ENCODE results near the gene MAP3K8. TPM values are rescaled to one million over a fixed set of nuclear protein-coding genes. Genes with fewer than 3 reads are reported as not detected.

The MAP3K8 gene
- polyA plus RNA-seq, 1 donor from 2014 or later, result 1.5 TPM

GRCh38 chr10:30503700-30504266 lies 69.8 kb downstream of the MAP3K8 start:
- no peak overlapping the region for H3K27ac ChIP-seq (ENCODE audit: low read length)
- no peaks in the 10 kb centered on the region for H3K9me3 ChIP-seq (ENCODE audit: low read length)
- H3K36me3 ChIP-seq (ENCODE audit: insufficient read depth, low read length), result no peaks in the 10 kb centered on the region
- H3K9ac ChIP-seq (ENCODE audit: low read length), result no peak overlapping the region
- no peaks in the 10 kb centered on the region for H3K9me2 ChIP-seq (ENCODE audit: insufficient read depth, low read length)
- TF ChIP-seq POLR2AphosphoS5 (IDR thresholded peaks at IDR 0.05), result no peak
- TF ChIP-seq MXI1 (conservative IDR thresholded peaks at IDR 0.05; ENCODE audit: poor library complexity, severe bottlenecking), result no peak
- TF ChIP-seq EP300 (conservative IDR thresholded peaks at IDR 0.05; ENCODE audit: poor library complexity, severe bottlenecking), result no peak
- no peak for TF ChIP-seq EZH2 (IDR thresholded peaks at IDR 0.05; ENCODE audit: borderline replicate concordance, insufficient read depth, low read length, poor library complexity, severe bottlenecking)
- TF ChIP-seq TAF1 (IDR thresholded peaks at IDR 0.05; ENCODE audit: low read depth), result no peak
- TF ChIP-seq, protein P1, sequence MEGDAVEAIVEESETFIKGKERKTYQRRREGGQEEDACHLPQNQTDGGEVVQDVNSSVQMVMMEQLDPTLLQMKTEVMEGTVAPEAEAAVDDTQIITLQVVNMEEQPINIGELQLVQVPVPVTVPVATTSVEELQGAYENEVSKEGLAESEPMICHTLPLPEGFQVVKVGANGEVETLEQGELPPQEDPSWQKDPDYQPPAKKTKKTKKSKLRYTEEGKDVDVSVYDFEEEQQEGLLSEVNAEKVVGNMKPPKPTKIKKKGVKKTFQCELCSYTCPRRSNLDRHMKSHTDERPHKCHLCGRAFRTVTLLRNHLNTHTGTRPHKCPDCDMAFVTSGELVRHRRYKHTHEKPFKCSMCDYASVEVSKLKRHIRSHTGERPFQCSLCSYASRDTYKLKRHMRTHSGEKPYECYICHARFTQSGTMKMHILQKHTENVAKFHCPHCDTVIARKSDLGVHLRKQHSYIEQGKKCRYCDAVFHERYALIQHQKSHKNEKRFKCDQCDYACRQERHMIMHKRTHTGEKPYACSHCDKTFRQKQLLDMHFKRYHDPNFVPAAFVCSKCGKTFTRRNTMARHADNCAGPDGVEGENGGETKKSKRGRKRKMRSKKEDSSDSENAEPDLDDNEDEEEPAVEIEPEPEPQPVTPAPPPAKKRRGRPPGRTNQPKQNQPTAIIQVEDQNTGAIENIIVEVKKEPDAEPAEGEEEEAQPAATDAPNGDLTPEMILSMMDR (IDR thresholded peaks at IDR 0.05; ENCODE audit: poor library complexity, severe bottlenecking), result no peak
- TF ChIP-seq REST (IDR thresholded peaks at IDR 0.05; ENCODE audit: borderline replicate concordance), result no peak
- no peak for TF ChIP-seq SMC3 (conservative IDR thresholded peaks at IDR 0.05; ENCODE audit: poor library complexity)
- no peak for TF ChIP-seq RAD21 (conservative IDR thresholded peaks at IDR 0.05)
- H3K79me2 ChIP-seq (replicated peaks; ENCODE audit: insufficient read depth, low read length), result no peaks in the 10 kb centered on the region
- H3K27me3 ChIP-seq (ENCODE audit: insufficient read depth, low read depth, low read length), result no peaks in the 10 kb centered on the region
- no peak overlapping the region for H3K4me3 ChIP-seq (ENCODE audit: low read length)
- H3F3A ChIP-seq (ENCODE audit: insufficient read depth, low read length, poor library complexity, severe bottlenecking), result no peaks in the 10 kb centered on the region
- H4K20me1 ChIP-seq (ENCODE audit: insufficient read depth), result no peaks in the 10 kb centered on the region
- H3K4me2 ChIP-seq (ENCODE audit: low read length), result no peak overlapping the region
- H2AFZ ChIP-seq (ENCODE audit: low read depth, low read length), result no peak overlapping the region

DNA sequence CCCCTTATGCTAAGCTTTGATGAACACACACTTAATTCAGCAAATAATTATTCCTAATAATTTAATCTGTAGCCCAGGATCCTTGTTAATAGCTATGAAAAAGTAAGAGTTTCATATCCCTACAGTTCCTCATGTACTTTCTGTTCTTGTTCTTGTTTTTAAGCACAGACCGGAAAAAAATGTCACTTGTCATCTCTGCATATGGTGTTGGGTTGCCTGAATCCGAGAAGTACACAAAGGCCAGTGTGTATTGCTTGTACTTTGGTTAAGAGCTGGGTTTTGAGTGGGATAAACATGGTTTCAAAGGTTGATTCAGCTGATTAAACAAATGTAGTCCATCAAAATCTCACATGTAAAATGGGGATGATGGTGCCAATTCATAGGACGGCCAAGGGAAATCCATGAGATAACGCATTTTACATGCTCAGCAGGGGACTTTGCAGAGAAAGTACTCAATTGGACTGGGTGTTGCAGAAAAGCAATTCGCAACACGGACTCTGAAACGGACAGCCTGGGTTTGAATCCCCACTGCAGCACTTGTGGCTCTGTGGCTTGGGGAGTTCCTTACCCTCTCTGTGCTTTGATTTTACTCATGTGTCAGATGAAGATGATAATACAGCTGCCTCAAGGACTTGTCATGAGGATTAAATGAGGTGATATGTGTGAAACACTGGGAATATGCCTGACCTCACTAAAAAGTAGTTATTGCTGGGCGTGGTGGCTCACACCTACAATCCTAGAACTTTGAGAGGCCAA lies 71.7 kb downstream of the MAP3K8 start:
- Histone ChIP-seq H3K4me2 (ENCODE audit: low read length) (no peak overlapping the region), H3K27me3 (ENCODE audit: insufficient read depth, low read depth, low read length) (no peaks in the 10 kb centered on the region), H3K27ac (ENCODE audit: low read length) (no peak overlapping the region), H3K9me2 (ENCODE audit: insufficient read depth, low read length) (no peaks in the 10 kb centered on the region), H3K9me3 (ENCODE audit: low read length) (no peaks in the 10 kb centered on the region), H2AFZ (ENCODE audit: low read depth, low read length) (no peak overlapping the region), H4K20me1 (ENCODE audit: insufficient read depth) (no peaks in the 10 kb centered on the region), H3K36me3 (ENCODE audit: insufficient read depth, low read length) (no peaks in the 10 kb centered on the region), H3K9ac (ENCODE audit: low read length) (no peak overlapping the region), H3K79me2 (replicated peaks; ENCODE audit: insufficient read depth, low read length) (no peaks in the 10 kb centered on the region), H3K4me3 (ENCODE audit: low read length) (no peak overlapping the region), H3F3A (ENCODE audit: insufficient read depth, low read length, poor library complexity, severe bottlenecking) (no peaks in the 10 kb centered on the region)
- no peak for TF ChIP-seq SMC3 (conservative IDR thresholded peaks at IDR 0.05; ENCODE audit: poor library complexity)
- TF ChIP-seq, protein P1 (IDR thresholded peaks at IDR 0.05; ENCODE audit: poor library complexity, severe bottlenecking), result no peak
- no peak for TF ChIP-seq EP300 (conservative IDR thresholded peaks at IDR 0.05; ENCODE audit: poor library complexity, severe bottlenecking)
- TF ChIP-seq EZH2 (IDR thresholded peaks at IDR 0.05; ENCODE audit: borderline replicate concordance, insufficient read depth, low read length, poor library complexity, severe bottlenecking), result no peak
